CD14-positive monocyte (primary cell): ENCODE results near the gene GSTT4. TPM values are rescaled to one million over a fixed set of nuclear protein-coding genes. Genes with fewer than 3 reads are reported as not detected.

Source experiments
- DNase-seq, 3 donors: peaks; one replicate each; pipeline ENCODE4 v3.0.0-alpha.2; 2011 to 2022
- H2AFZ ChIP-seq: 2 replicates; pipeline ENCODE4 v1.6.0; 2012; ENCODE audit warnings: mild to moderate bottlenecking, low read depth, low read length, inconsistent platforms; ENCODE audit not compliant: insufficient read depth, poor library complexity, severe bottlenecking
- H3K27ac ChIP-seq, 2 donors: 1 replicate in 1 of 2; 2 replicates in 1 of 2; pipeline ENCODE4 v1.5.1; 2012 to 2013; ENCODE audit warnings: low read length in 2 of 2, control low read depth in 1 of 2, inconsistent platforms in 1 of 2, low read depth in 1 of 2, mild to moderate bottlenecking in 1 of 2
- H3K27me3 ChIP-seq, 2 donors: one replicate each; pipeline versions ENCODE4 v1.6.0 to v1.6.1; 2011 to 2013; ENCODE audit warnings: low read length in 2 of 2; ENCODE audit not compliant: control insufficient read depth in 2 of 2, insufficient read depth in 2 of 2
- H3K36me3 ChIP-seq, 2 donors: replicated peaks in 1 of 2; 1 replicate in 1 of 2; 2 replicates in 1 of 2; pipeline versions ENCODE4 v1.5.1 to v1.6.1; 2012 to 2013; ENCODE audit warnings: low read length in 2 of 2, control low read depth in 1 of 2, inconsistent platforms in 1 of 2, mild to moderate bottlenecking in 1 of 2; ENCODE audit not compliant: insufficient read depth in 2 of 2, control insufficient read depth in 1 of 2
- H3K4me1 ChIP-seq, 2 donors: 1 replicate in 1 of 2; 2 replicates in 1 of 2; pipeline versions ENCODE4 v1.5.1 to v1.6.1; 2012 to 2013; ENCODE audit warnings: low read length in 2 of 2, control low read depth in 1 of 2, inconsistent platforms in 1 of 2, mild to moderate bottlenecking in 1 of 2, moderate library complexity in 1 of 2; ENCODE audit not compliant: insufficient read depth in 2 of 2, control insufficient read depth in 1 of 2
- H3K4me2 ChIP-seq: replicated peaks from 2 replicates; pipeline ENCODE3; 2012; ENCODE audit warnings: low read length, moderate library complexity, mild to moderate bottlenecking; ENCODE audit not compliant: poor library complexity, severe bottlenecking; ENCODE audit errors: extremely low read depth
- H3K4me3 ChIP-seq, 3 experiments: fragments of 200-600 bp in 1 of 3; sonication (generic) in 1 of 3; replicated peaks in 1 of 3; 1 replicate in 2 of 3; 2 replicates in 1 of 3; pipeline ENCODE4 v1.5.1; 2011 to 2013; ENCODE audit warnings: low read length in 3 of 3, mild to moderate bottlenecking in 3 of 3, control low read depth in 2 of 3, low read depth in 2 of 3, inconsistent platforms in 1 of 3, moderate library complexity in 1 of 3
- H3K79me2 ChIP-seq: 2 replicates; pipeline ENCODE4 v1.6.0; 2012; ENCODE audit warnings: mild to moderate bottlenecking, control low read depth, inconsistent platforms, low read length, moderate library complexity; ENCODE audit not compliant: insufficient read depth
- H3K9ac ChIP-seq: 2 replicates; pipeline ENCODE4 v1.6.0; 2017; ENCODE audit warnings: low read length, mild to moderate bottlenecking; ENCODE audit not compliant: insufficient read depth, poor library complexity, severe bottlenecking
- H3K9me3 ChIP-seq, 2 donors: replicated peaks in 1 of 2; 1 replicate in 1 of 2; 2 replicates in 1 of 2; pipeline versions ENCODE4 v1.5.1 to v1.6.1; 2012 to 2013; ENCODE audit warnings: low read length in 2 of 2, control low read depth in 1 of 2; ENCODE audit not compliant: control insufficient read depth in 1 of 2, insufficient read depth in 1 of 2
- H4K20me1 ChIP-seq: 2 replicates; pipeline ENCODE4 v1.6.0; 2012; ENCODE audit warnings: mild to moderate bottlenecking, low read length, control low read depth, moderate library complexity; ENCODE audit not compliant: insufficient read depth
- H3K27ac Mint-ChIP-seq, 7 donors: one replicate each; pipeline ENCODE4 v1.8.0; 2020; ENCODE audit warnings: mild to moderate bottlenecking in 7 of 7, mixed read lengths in 7 of 7, moderate library complexity in 6 of 7, inconsistent platforms in 2 of 7
- H3K27me3 Mint-ChIP-seq, 3 donors: one replicate each; pipeline ENCODE4 v1.8.0; 2021 to 2022; ENCODE audit warnings: low read depth in 3 of 3, mild to moderate bottlenecking in 3 of 3, mixed read lengths in 3 of 3, moderate library complexity in 3 of 3, inconsistent platforms in 1 of 3
- H3K36me3 Mint-ChIP-seq, 2 donors: one replicate each; pipeline ENCODE4 v1.8.0; 2020; ENCODE audit warnings: mixed read lengths in 2 of 2, inconsistent platforms in 1 of 2, mild to moderate bottlenecking in 1 of 2
- H3K4me1 Mint-ChIP-seq: one replicate; pipeline ENCODE4 v1.8.0; 2020; ENCODE audit warnings: mild to moderate bottlenecking, mixed read lengths
- H3K4me3 Mint-ChIP-seq, 2 donors: one replicate each; pipeline ENCODE4 v1.8.0; 2020; ENCODE audit warnings: mild to moderate bottlenecking in 2 of 2, mixed read lengths in 2 of 2, moderate library complexity in 1 of 2
- H3K9me3 Mint-ChIP-seq, 7 donors: one replicate each; pipeline ENCODE4 v1.8.0; 2020 to 2022; ENCODE audit warnings: mixed read lengths in 7 of 7, mild to moderate bottlenecking in 6 of 7, moderate library complexity in 6 of 7, inconsistent platforms in 2 of 7
- CTCF ChIP-seq: fragments of 200-600 bp; IDR thresholded peaks from one replicate; pipeline ENCODE4 v1.8.0; 2022; ENCODE audit warnings: antibody characterized with exemption, mild to moderate bottlenecking
- WGBS: methylation state at CpG from one replicate; pipeline ENCODE4 v1.1.5; 2013; ENCODE audit warnings: missing lambda C conversion rate; ENCODE audit not compliant: insufficient coverage; 5-methylcytosine and 5-hydroxymethylcytosine counted together
- intact Hi-C, 2 donors: fragments of 100-400 bp; cut with micrococcal nuclease; formaldehyde crosslinking; loops; one replicate each; pipeline versions ENCODE4 v1.15.0 to v1.15.1; 2023
- polyA plus RNA-seq, 3 donors: library from polyadenylated mRNA; depleted of rRNA in 1 of 3; unstranded in 2 of 3; stranded (reverse) in 1 of 3; fragments of 300-500 nt in 2 of 3; fragments of >200 nt in 1 of 3; fragmentation: Illumina TruSeq in 2 of 3; gene quantifications; 1 replicate in 2 of 3; 2 replicates in 1 of 3; pipeline ENCODE4 v1.2.3, GENCODE V29; 2012 to 2021

The GSTT4 gene
- polyA plus RNA-seq, 3 donors: not detected

DNA sequence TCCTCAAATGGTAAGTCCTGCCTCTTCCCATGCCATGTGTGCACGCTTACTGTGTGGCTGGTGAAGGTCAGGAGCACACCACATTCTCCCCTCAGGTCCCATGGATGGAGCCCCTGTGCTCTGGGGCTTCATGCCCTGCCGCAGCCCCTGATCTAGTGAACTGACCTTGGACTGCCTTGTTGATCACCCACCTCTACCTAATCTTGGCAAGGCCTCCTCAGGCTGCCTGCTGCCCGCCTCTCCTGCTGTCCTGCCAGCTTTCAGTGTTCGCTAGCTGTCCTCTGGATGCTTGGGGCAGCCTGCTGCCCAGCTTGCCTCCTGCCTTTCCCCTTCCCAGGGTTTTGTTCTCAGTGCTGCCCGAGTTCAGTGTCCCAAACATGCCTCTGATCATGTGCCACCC lies 44.0 kb upstream of the GSTT4 start:
- Mint-ChIP-seq H3K4me3 (no peak overlapping the region), H3K9me3 (peaks cover 0 to 3% (median 0%) of the 10 kb centered on the region in 7 donors), H3K36me3 (peaks cover 69 to 79% of the 10 kb centered on the region in 2 donors), H3K4me1 (peaks cover 11% of the 10 kb centered on the region), H3K27ac (no peak overlapping the region), H3K27me3 (peaks cover 0 to 2% (median 0%) of the 10 kb centered on the region in 3 donors)
- no peak overlapping the region for H2AFZ ChIP-seq
- H3K9ac ChIP-seq: no peak overlapping the region
- H3K36me3 ChIP-seq: peaks cover 45 to 77% of the 10 kb centered on the region in 2 donors
- no peaks in the 10 kb centered on the region for H3K79me2 ChIP-seq
- no peak overlapping the region for H3K4me3 ChIP-seq
- 100% methylated on average over 5 of the region's 5 CpGs for WGBS
- H3K27ac ChIP-seq: no peak overlapping the region
- H3K4me1 ChIP-seq: peaks cover 7 to 9% of the 10 kb centered on the region in 2 donors
- no peak for DNase-seq
- no peak for TF ChIP-seq CTCF
- intact Hi-C loops: no loop called here
- H3K9me3 ChIP-seq: no peaks in the 10 kb centered on the region
- H3K27me3 ChIP-seq: no peaks in the 10 kb centered on the region
- H4K20me1 ChIP-seq: no peaks in the 10 kb centered on the region
- H3K4me2 ChIP-seq: no peak overlapping the region

DNA sequence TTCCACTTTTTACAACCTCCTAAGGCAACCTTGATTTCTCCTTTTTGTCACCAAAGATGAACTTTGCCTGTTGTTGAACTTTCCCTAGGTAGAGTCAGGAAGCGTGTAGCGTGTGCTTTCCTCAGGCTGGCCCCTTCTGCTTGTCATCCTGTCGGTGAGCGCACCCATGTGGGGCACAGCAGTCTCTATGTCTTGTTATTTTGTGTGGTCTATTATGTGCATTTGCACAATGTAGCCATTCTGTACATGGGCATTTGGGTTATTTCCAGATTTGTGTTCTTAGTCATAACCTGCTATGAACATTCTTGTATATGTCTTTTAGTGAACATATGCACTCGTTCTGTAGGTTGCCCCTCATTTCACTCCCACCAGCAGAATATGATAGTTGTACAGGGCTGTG lies 40.8 kb upstream of the GSTT4 start:
- Mint-ChIP-seq H3K27me3 (no peaks in the 10 kb centered on the region), H3K36me3 (peaks cover 67 to 78% of the 10 kb centered on the region in 2 donors), H3K27ac (no peak overlapping the region), H3K4me1 (peaks cover 5% of the 10 kb centered on the region), H3K9me3 (peaks cover 0 to 3% (median 0%) of the 10 kb centered on the region in 7 donors), H3K4me3 (no peak overlapping the region)
- Histone ChIP-seq H3K27me3 (no peaks in the 10 kb centered on the region), H3K36me3 (peaks cover 49 to 80% of the 10 kb centered on the region in 2 donors), H3K9me3 (no peaks in the 10 kb centered on the region), H3K9ac (no peak overlapping the region), H4K20me1 (no peaks in the 10 kb centered on the region), H2AFZ (no peak overlapping the region), H3K27ac (no peak overlapping the region), H3K4me2 (no peak overlapping the region), H3K79me2 (no peaks in the 10 kb centered on the region), H3K4me1 (peaks cover 0 to 7% of the 10 kb centered on the region in 2 donors), H3K4me3 (no peak overlapping the region)
- no CpG with 5 or more reads among the region's 5 CpGs for WGBS
- intact Hi-C loops: no loop called here
- TF ChIP-seq CTCF: no peak
- no peak for DNase-seq
